ENCODE data around the gene TUBB1. TPM values are rescaled to one million over a fixed set of nuclear protein-coding genes. Genes with fewer than 3 reads are reported as not detected.

Gene TUBB1
- total and polyA plus RNA-seq, 2 of the 13 experiments (the other 11 are each of a cell fraction or from before 2014, with no cell fraction given): 0.11 to 57.6 TPM

GRCh38 chr20:58980711-58981627 is 38.3 kb upstream of the TUBB1 start, which contains the start of gene NELFCD (continued):
- TF ChIP-seq YY1 (IDR thresholded peaks at IDR 0.05; ENCODE audit: insufficient read depth, insufficient replicate concordance, low read depth, low read length) (peak; percentile 95), SNAPC2 (CRISPR knock-in tag; IDR thresholded peaks at IDR 0.05) (peak; percentile 75), ZNF691 (CRISPR knock-in tag; IDR thresholded peaks at IDR 0.05; ENCODE audit: borderline replicate concordance, low read depth) (peak; percentile 78; the same call in 1 of the 2 replicates), ZNF598 (CRISPR knock-in tag; IDR thresholded peaks at IDR 0.05; ENCODE audit: borderline replicate concordance) (0 out of 2 replicates have a peak, but pooled peaks have one; percentile 70), MXD3 (CRISPR knock-in tag; IDR thresholded peaks at IDR 0.05) (peak; percentile 39; the same call in 1 of the 2 replicates), ZNF18 (CRISPR knock-in tag; IDR thresholded peaks at IDR 0.05; ENCODE audit: insufficient replicate concordance) (no peak), ZNF724P (CRISPR knock-in tag; IDR thresholded peaks at IDR 0.05; ENCODE audit: borderline replicate concordance) (no peak), ZNF260 (CRISPR knock-in tag; IDR thresholded peaks at IDR 0.05; ENCODE audit: borderline replicate concordance, low read depth) (no peak), ZKSCAN5 (CRISPR knock-in tag; IDR thresholded peaks at IDR 0.05) (no peak), SRSF9 (IDR thresholded peaks at IDR 0.05; ENCODE audit: borderline replicate concordance, insufficient read depth, low read depth, low read length, poor library complexity, severe bottlenecking) (no peak), ZNF451 (CRISPR knock-in tag; IDR thresholded peaks at IDR 0.05) (no peak), XBP1 (CRISPR knock-in tag; IDR thresholded peaks at IDR 0.05) (no peak; the same call in 1 of the 2 replicates), ZNF788 (CRISPR knock-in tag; IDR thresholded peaks at IDR 0.05; ENCODE audit: borderline replicate concordance) (peak; percentile 54; the same call in 1 of the 2 replicates), PHF20 (CRISPR knock-in tag; IDR thresholded peaks at IDR 0.05) (peak; percentile 66), IRF9 (CRISPR knock-in tag; IDR thresholded peaks at IDR 0.05; ENCODE audit: borderline replicate concordance) (no peak), HOXA7 (CRISPR knock-in tag; IDR thresholded peaks at IDR 0.05) (no peak), KLF12 (CRISPR knock-in tag; IDR thresholded peaks at IDR 0.05; ENCODE audit: borderline replicate concordance) (peak; percentile 92; the same call in 1 of the 2 replicates), ZNF784 (CRISPR knock-in tag; IDR thresholded peaks at IDR 0.05; ENCODE audit: borderline replicate concordance) (peak; percentile 29; the same call in 1 of the 2 replicates), MTERF4 (CRISPR knock-in tag; IDR thresholded peaks at IDR 0.05) (0 out of 2 replicates have a peak, but pooled peaks have one; percentile 17), ZNF225 (CRISPR knock-in tag; IDR thresholded peaks at IDR 0.05) (peak; percentile 75), ZNF883 (CRISPR knock-in tag; IDR thresholded peaks at IDR 0.05; ENCODE audit: not compliant biosample characterization) (peak; percentile 75)
